Measurements from ENCODE around the gene C3orf52.
A peak's percentile ranks its signal among the peaks of the same experiment; 100 is the strongest.

C3orf52 gene

GRCh38 chr3:112136959-112137693 is 50.9 kb downstream of the C3orf52 start:
- peak; percentile 26 for DNase-seq (ENCODE audit: low spot score)

GRCh38 chr3:112137781-112138180 is 51.6 kb downstream of the C3orf52 start:
- DNase-seq (ENCODE audit: low spot score): no peak

- no peak for DNase-seq (ENCODE audit: low spot score)
Measured at GRCh38 chr3:112138219-112138969, 52.2 kb downstream of the C3orf52 start.

- no peak for DNase-seq (ENCODE audit: low spot score)
Measured at GRCh38 chr3:112140584-112140983, 54.4 kb downstream of the C3orf52 start.

- DNase-seq (ENCODE audit: low spot score): no peak
Measured at GRCh38 chr3:112141293-112141692, 55.1 kb downstream of the C3orf52 start.

- DNase-seq (ENCODE audit: low spot score): no peak
Measured at GRCh38 chr3:112143251-112143650, 57.1 kb downstream of the C3orf52 start.

- no peak for DNase-seq (ENCODE audit: low spot score)
Measured at GRCh38 chr3:112143689-112144088, 57.5 kb downstream of the C3orf52 start.

GRCh38 chr3:112149136-112149535 is 62.9 kb downstream of the C3orf52 start:
- DNase-seq (ENCODE audit: low spot score): no peak

GRCh38 chr3:112167758-112168157 is 81.6 kb downstream of the C3orf52 start:
- DNase-seq (ENCODE audit: low spot score): no peak
